ENCODE results near the gene DCC.

DNA sequence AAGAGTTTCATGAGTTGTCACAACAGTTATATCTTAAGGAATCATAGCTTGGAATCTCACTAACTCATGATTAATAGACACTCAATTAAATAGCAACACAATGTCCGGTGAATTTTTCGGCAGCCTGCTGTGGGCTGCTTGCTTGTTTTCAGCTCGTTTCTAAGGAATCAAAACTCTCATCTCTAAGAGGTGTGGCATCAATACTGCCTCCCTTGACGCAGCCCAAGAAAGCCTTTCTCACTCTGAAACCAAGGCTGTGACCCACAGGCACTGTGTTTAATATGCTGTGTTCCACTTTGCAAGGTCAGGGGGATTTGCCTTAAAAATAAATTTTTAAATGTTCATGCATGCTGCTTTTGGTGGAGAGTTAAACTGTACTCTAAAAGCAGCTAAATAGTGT, 5.4 kb downstream of the DCC start:
- TF ChIP-seq, protein P1, sequence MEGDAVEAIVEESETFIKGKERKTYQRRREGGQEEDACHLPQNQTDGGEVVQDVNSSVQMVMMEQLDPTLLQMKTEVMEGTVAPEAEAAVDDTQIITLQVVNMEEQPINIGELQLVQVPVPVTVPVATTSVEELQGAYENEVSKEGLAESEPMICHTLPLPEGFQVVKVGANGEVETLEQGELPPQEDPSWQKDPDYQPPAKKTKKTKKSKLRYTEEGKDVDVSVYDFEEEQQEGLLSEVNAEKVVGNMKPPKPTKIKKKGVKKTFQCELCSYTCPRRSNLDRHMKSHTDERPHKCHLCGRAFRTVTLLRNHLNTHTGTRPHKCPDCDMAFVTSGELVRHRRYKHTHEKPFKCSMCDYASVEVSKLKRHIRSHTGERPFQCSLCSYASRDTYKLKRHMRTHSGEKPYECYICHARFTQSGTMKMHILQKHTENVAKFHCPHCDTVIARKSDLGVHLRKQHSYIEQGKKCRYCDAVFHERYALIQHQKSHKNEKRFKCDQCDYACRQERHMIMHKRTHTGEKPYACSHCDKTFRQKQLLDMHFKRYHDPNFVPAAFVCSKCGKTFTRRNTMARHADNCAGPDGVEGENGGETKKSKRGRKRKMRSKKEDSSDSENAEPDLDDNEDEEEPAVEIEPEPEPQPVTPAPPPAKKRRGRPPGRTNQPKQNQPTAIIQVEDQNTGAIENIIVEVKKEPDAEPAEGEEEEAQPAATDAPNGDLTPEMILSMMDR (conservative IDR thresholded peaks at IDR 0.05), result no peak
- no peak for TF ChIP-seq EZH2 (IDR thresholded peaks at IDR 0.05; ENCODE audit: low read depth)

All from PC-9 (cell line).